Smooth muscle cell (in vitro differentiated cells): ENCODE measurements around the gene SPATA32. TPM values are rescaled to one million over a fixed set of nuclear protein-coding genes. Genes with fewer than 3 reads are reported as not detected.

Experiments used
- DNase-seq: peaks from one replicate; lab custom pipeline; 2025; ENCODE audit not compliant: unreplicated experiment; lab: John Stamatoyannopoulos, UW
- H2AFZ ChIP-seq: fragments of 200-600 bp; sonication (generic); 2 replicates; pipeline ENCODE4 v1.6.0; 2016; ENCODE audit warnings: antibody characterized with exemption, low read depth, mild to moderate bottlenecking
- H3F3A ChIP-seq: fragments of 200-600 bp; sonication (generic); 2 replicates; pipeline ENCODE4 v1.6.0; 2017; ENCODE audit warnings: antibody characterized with exemption, low read depth
- H3K27ac ChIP-seq: fragments of 200-600 bp; sonication (generic); 2 replicates; pipeline ENCODE4 v1.5.1; 2016; ENCODE audit warnings: low read depth, mild to moderate bottlenecking
- H3K27me3 ChIP-seq: fragments of 200-600 bp; sonication (generic); 2 replicates; pipeline ENCODE4 v1.6.1; 2016; ENCODE audit warnings: low read depth, mild to moderate bottlenecking
- H3K36me3 ChIP-seq: fragments of 200-600 bp; sonication (generic); 2 replicates; pipeline ENCODE4 v1.5.1; 2016; ENCODE audit warnings: low read depth
- H3K4me1 ChIP-seq: fragments of 200-600 bp; sonication (generic); 2 replicates; pipeline ENCODE4 v1.5.1; 2016; ENCODE audit warnings: low read depth
- H3K4me2 ChIP-seq: fragments of 200-600 bp; sonication (generic); 2 replicates; pipeline ENCODE4 v1.6.0; 2016; ENCODE audit warnings: mild to moderate bottlenecking
- H3K4me3 ChIP-seq: fragments of 200-600 bp; sonication (generic); 2 replicates; pipeline ENCODE4 v1.5.1; 2016; ENCODE audit warnings: mild to moderate bottlenecking
- H3K79me2 ChIP-seq: fragments of 200-600 bp; sonication (generic); 2 replicates; pipeline ENCODE4 v1.6.0; 2016; ENCODE audit warnings: low read depth, mild to moderate bottlenecking
- H3K9ac ChIP-seq: fragments of 200-600 bp; sonication (generic); 2 replicates; pipeline ENCODE4 v1.6.0; 2016; ENCODE audit warnings: low read depth
- H3K9me3 ChIP-seq: fragments of 200-600 bp; sonication (generic); replicated peaks from 2 replicates; pipeline ENCODE4 v1.5.1; 2016; ENCODE audit warnings: low read depth
- H4K20me1 ChIP-seq: fragments of 200-600 bp; sonication (generic); 2 replicates; pipeline ENCODE4 v1.6.0; 2016; ENCODE audit warnings: low read depth
- CTCF ChIP-seq: fragments of 200-600 bp; sonication (generic); IDR thresholded peaks from 2 replicates; pipeline ENCODE4 v1.5.1; 2017; ENCODE audit warnings: borderline replicate concordance, mild to moderate bottlenecking, antibody characterized with exemption; ENCODE audit not compliant: insufficient read depth, poor library complexity, severe bottlenecking
- WGBS: methylation state at CpG from one replicate; pipeline ENCODE4 v1.1.7; 2016; ENCODE audit warnings: low lambda C conversion rate; 5-methylcytosine and 5-hydroxymethylcytosine counted together
- polyA plus RNA-seq: library from polyadenylated mRNA; unstranded; fragments of >200 nt; fragmentation: Nextera tagmentation; extraction: Ambion mirVana; gene quantifications from 2 replicates; pipeline ENCODE4 v1.2.1, GENCODE V29; 2016
- total RNA-seq: library from RNA; depleted of rRNA; stranded (reverse); fragments of >200 nt; gene quantifications from 2 replicates; pipeline ENCODE4 v1.2.3, GENCODE V29; 2014

Gene SPATA32
- total and polyA plus RNA-seq, 2 experiments from 2014 or later: not detected

DNA sequence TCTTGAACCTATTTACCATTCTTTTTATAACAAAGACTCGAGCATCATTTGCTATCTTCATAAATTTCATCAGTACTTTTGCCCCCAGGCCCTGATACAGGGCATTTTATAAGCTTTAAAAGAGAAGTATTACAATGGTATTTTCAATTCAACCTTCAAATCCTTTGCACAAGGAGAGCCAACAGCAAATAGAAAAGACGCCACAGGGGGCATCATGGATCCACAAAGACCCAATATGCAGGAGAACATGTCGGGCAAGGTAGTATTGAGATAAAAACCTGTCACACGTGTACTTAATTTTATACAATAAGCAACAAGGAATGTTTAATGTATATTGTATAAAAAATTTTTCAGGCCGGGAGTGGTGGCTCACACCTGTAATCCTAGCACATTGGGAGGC lies 44.7 kb upstream of the SPATA32 start:
- WGBS: 93% methylated on average over 5 of the region's 5 CpGs
- no peak overlapping the region for H2AFZ ChIP-seq
- H3K4me3 ChIP-seq: no peak overlapping the region
- no peaks in the 10 kb centered on the region for H3K9me3 ChIP-seq
- no peaks in the 10 kb centered on the region for H3K27me3 ChIP-seq
- no peak for TF ChIP-seq CTCF
- H3K36me3 ChIP-seq: no peaks in the 10 kb centered on the region
- peak overlapping the region; percentile 46 for H3K27ac ChIP-seq
- peaks cover 90% of the 10 kb centered on the region for H4K20me1 ChIP-seq
- peaks cover 3% of the 10 kb centered on the region for H3K4me1 ChIP-seq
- no peak for DNase-seq
- H3K4me2 ChIP-seq: no peak overlapping the region
- no peak overlapping the region for H3K9ac ChIP-seq
- H3K79me2 ChIP-seq: peaks cover 35% of the 10 kb centered on the region
- H3F3A ChIP-seq: peaks cover 19% of the 10 kb centered on the region

- H3K4me2 ChIP-seq: peak overlapping the region; percentile 26
- no peaks in the 10 kb centered on the region for H3K27me3 ChIP-seq
- peaks cover 38% of the 10 kb centered on the region for H3K79me2 ChIP-seq
- peaks cover 19% of the 10 kb centered on the region for H3F3A ChIP-seq
- TF ChIP-seq CTCF: no peak
- no peak overlapping the region for H2AFZ ChIP-seq
- peak overlapping the region; percentile 46 for H3K27ac ChIP-seq
- no peaks in the 10 kb centered on the region for H3K9me3 ChIP-seq
- peaks cover 85% of the 10 kb centered on the region for H4K20me1 ChIP-seq
- no peaks in the 10 kb centered on the region for H3K4me1 ChIP-seq
- no peak overlapping the region for H3K9ac ChIP-seq
- DNase-seq: no peak
- no peak overlapping the region for H3K4me3 ChIP-seq
- no peaks in the 10 kb centered on the region for H3K36me3 ChIP-seq
- WGBS: 65% methylated on average over 4 of the region's 4 CpGs
These were observed 44.2 kb upstream of the SPATA32 start for GRCh38 chr17:45306094-45306493.

GRCh38 chr17:45305530-45306087 lies 43.7 kb upstream of the SPATA32 start:
- H3K4me2 ChIP-seq: peak overlapping the region; percentile 26
- no peaks in the 10 kb centered on the region for H3K9me3 ChIP-seq

More at GRCh38 chr17:45305530-45306087, 43.7 kb upstream of the SPATA32 start:
- no peak for DNase-seq
- Histone ChIP-seq H3K4me1 (no peaks in the 10 kb centered on the region), H3K4me3 (no peak overlapping the region), H3F3A (peaks cover 19% of the 10 kb centered on the region), H3K36me3 (no peaks in the 10 kb centered on the region), H4K20me1 (peaks cover 80% of the 10 kb centered on the region), H3K27ac (peak overlapping the region; percentile 46), H3K79me2 (peaks cover 39% of the 10 kb centered on the region), H3K9ac (no peak overlapping the region), H2AFZ (no peak overlapping the region), H3K27me3 (no peaks in the 10 kb centered on the region)
- TF ChIP-seq CTCF: no peak
- 45% methylated on average over 3 of the region's 3 CpGs for WGBS
